K562 (cell line): ENCODE results near the gene CGB3. TPM values are rescaled to one million over a fixed set of nuclear protein-coding genes. Genes with fewer than 3 reads are reported as not detected.

Source experiments
- ATF1 ChIP-seq, 2 experiments: fragments of 450-650 bp in 1 of 2; IDR thresholded peaks; 2 replicates each; pipeline ENCODE4 v1.6.1; 2016; ENCODE audit warnings: missing compliant biosample characterization in 1 of 2, missing genetic modification characterization in 1 of 2
- CHD2 ChIP-seq: IDR thresholded peaks from 2 replicates; pipeline ENCODE4 v1.6.1; 2011; ENCODE audit warnings: low read depth, low read length
- EZH2 ChIP-seq: IDR thresholded peaks from 2 replicates; pipeline ENCODE4 v1.6.1; 2012; ENCODE audit warnings: low read depth, mild to moderate bottlenecking, inconsistent platforms, low read length, borderline replicate concordance
- FOXM1 ChIP-seq, 2 experiments: fragments of 450-650 bp in 1 of 2; sonication (generic) in 1 of 2; formaldehyde crosslinking in 1 of 2; IDR thresholded peaks; 2 replicates each; pipeline versions ENCODE4 v1.6.1 to v1.9.0; 2017 to 2022; ENCODE audit warnings: low read depth in 2 of 2, mild to moderate bottlenecking in 2 of 2, missing genetic modification reagents in 1 of 2, moderate library complexity in 1 of 2
- JUND ChIP-seq, 2 experiments: IDR thresholded peaks; 2 replicates in 1 of 2; 3 replicates in 1 of 2; pipeline ENCODE4 v1.6.1; 2011; ENCODE audit warnings: borderline replicate concordance in 2 of 2, low read depth in 2 of 2, low read length in 2 of 2, improper control_type of control experiment in 1 of 2, missing biosample characterization in 1 of 2, missing genetic modification characterization in 1 of 2, missing genetic modification reagents in 1 of 2
- L3MBTL2 ChIP-seq: fragments of 450-650 bp; IDR thresholded peaks from 2 replicates; pipeline ENCODE4 v1.6.1; 2016; ENCODE audit warnings: mild to moderate bottlenecking, moderate library complexity
- NFIC ChIP-seq: fragments of 450-650 bp; IDR thresholded peaks from 2 replicates; pipeline ENCODE4 v1.6.1; 2017; ENCODE audit warnings: mild to moderate bottlenecking, inconsistent platforms
- RBM25 ChIP-seq: fragments of 200-400 bp; formaldehyde crosslinking; IDR thresholded peaks from 2 replicates; pipeline ENCODE4 v1.6.1; 2018; ENCODE audit warnings: low read length, low read depth, moderate library complexity; ENCODE audit not compliant: severe bottlenecking
- RCOR1 ChIP-seq, 2 experiments: IDR thresholded peaks; 2 replicates each; pipeline ENCODE4 v1.6.1; 2012; ENCODE audit warnings: low read depth in 2 of 2, low read length in 2 of 2, borderline replicate concordance in 1 of 2, improper control_type of control experiment in 1 of 2
- SMARCB1 ChIP-seq: IDR thresholded peaks from 2 replicates; pipeline ENCODE4 v1.6.1; 2011; ENCODE audit warnings: improper control_type of control experiment, low read depth; ENCODE audit not compliant: insufficient read length
- ZC3H8 ChIP-seq: fragments of 450-650 bp; IDR thresholded peaks from 2 replicates; pipeline ENCODE4 v1.6.1; 2017
- ZSCAN32 ChIP-seq: fragments of 450-650 bp; formaldehyde crosslinking; IDR thresholded peaks from 2 replicates; pipeline ENCODE4 v1.4.0; 2020; ENCODE audit warnings: mild to moderate bottlenecking, moderate library complexity
- ZZZ3 ChIP-seq: fragments of 450-650 bp; IDR thresholded peaks from 2 replicates; pipeline ENCODE4 v1.6.1; 2016; ENCODE audit warnings: antibody characterized with exemption, mild to moderate bottlenecking, moderate library complexity
- polyA plus RNA-seq, 8 experiments: library from polyadenylated mRNA; depleted of rRNA in 4 of 8; stranded (reverse) in 5 of 8; unstranded in 3 of 8; fragments of >200 nt; fragmentation: Nextera tagmentation in 2 of 8; fragmentation: Illumina TruSeq in 1 of 8; extraction: Ambion mirVana in 2 of 8; extraction: Trizol in 1 of 8; gene quantifications; 2 replicates each; pipeline versions ENCODE4 v1.2.1 to v1.2.3, GENCODE V29; 2011 to 2014; ENCODE audit warnings: inconsistent platforms in 1 of 8, missing spikeins in 1 of 8
- total RNA-seq, 7 experiments: library from RNA; depleted of rRNA in 6 of 7; stranded (reverse); fragments of >200 nt in 6 of 7; fragmentation: Illumina TruSeq in 2 of 7; extraction: Trizol in 2 of 7; gene quantifications; 2 replicates each; pipeline versions ENCODE4 v1.2.1 to v1.2.3, GENCODE V29; 2011 to 2021; ENCODE audit warnings: low replicate concordance in 1 of 7
- TF ChIP-seq, protein P1 (sequence below): fragments of 450-650 bp; IDR thresholded peaks from 2 replicates; pipeline ENCODE4 v1.6.1; 2016; ENCODE audit warnings: missing biosample characterization, missing genetic modification characterization
- TF ChIP-seq, protein P2 (sequence below), 2 experiments: fragments of 150-350 bp in 1 of 2; IDR thresholded peaks; 2 replicates each; pipeline ENCODE4 v1.6.1; 2012 to 2016; ENCODE audit warnings: low read depth in 2 of 2, low read length in 2 of 2, mild to moderate bottlenecking in 1 of 2, moderate library complexity in 1 of 2
- TF ChIP-seq, protein P3 (sequence below): fragments of 200-800 bp; sonication (Bioruptor generic); IDR thresholded peaks from 2 replicates; pipeline ENCODE4 v1.6.1; 2017; ENCODE audit warnings: missing genetic modification characterization, missing compliant biosample characterization
- TF ChIP-seq, protein P4 (sequence below): IDR thresholded peaks from 2 replicates; pipeline ENCODE4 v1.6.1; 2011; ENCODE audit warnings: borderline replicate concordance, low read depth, mild to moderate bottlenecking, moderate library complexity, low read length; ENCODE audit not compliant: insufficient read depth, poor library complexity, severe bottlenecking

The CGB3 gene
- total and polyA plus RNA-seq, 9 of the 15 experiments (the other 6 are each of a cell fraction or from before 2014, with no cell fraction given): not detected

DNA sequence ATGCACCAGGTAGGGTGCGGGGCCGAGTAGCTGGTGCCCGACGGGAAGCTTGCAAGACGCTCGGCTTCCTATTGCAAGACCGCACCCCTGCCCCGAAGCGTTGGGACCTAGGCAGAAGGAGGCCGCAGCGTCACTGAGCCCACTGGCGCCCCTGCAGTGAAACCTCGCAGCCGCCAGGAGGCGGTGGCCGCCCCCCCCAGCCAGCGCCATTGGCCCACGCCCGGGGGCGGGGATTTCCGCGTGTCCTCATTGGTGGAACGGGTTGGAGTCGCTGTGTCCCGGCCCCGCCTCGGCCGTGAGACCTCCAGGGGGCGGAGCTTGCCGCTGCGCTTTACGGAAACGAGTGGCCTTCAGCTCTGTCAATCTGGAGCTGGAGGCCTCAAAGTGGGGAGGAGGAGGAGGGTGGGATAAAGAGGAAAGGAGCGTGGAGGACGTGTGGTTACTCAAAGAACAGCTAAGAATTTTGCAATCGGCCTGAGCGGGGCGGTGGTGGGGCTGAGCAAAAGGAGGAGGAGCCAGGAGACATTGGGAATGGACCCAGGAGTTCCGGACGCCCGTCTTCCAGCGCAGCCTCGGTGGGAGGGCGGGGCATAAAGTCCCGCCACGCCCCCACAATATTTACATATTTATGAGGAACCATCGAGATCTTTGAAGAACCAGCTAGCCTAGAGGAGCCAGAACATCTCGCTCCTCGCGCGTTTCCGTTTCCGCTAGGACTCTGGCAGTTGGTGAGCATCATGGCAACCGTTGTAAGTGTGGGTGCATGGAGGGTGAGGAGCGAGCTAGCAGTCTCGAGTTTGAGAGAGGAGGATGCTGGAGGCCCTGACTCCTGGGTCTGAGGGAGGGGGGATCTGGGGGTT, 30.7 kb downstream of the CGB3 start, which contains the start of the genes GYS1 and RUVBL2 (continued):
- no peak for TF ChIP-seq FOXM1 (IDR thresholded peaks at IDR 0.05; ENCODE audit: low read depth)
- TF ChIP-seq FOXM1 (CRISPR knock-in tag; IDR thresholded peaks at IDR 0.05; ENCODE audit: low read depth): 0 out of 2 replicates have a peak, but pooled peaks have one; percentile 41
- no peak for TF ChIP-seq SMARCB1
- 0 out of 2 replicates have a peak, but pooled peaks have one; percentile 52 for TF ChIP-seq ZC3H8
- TF ChIP-seq, protein P1, sequence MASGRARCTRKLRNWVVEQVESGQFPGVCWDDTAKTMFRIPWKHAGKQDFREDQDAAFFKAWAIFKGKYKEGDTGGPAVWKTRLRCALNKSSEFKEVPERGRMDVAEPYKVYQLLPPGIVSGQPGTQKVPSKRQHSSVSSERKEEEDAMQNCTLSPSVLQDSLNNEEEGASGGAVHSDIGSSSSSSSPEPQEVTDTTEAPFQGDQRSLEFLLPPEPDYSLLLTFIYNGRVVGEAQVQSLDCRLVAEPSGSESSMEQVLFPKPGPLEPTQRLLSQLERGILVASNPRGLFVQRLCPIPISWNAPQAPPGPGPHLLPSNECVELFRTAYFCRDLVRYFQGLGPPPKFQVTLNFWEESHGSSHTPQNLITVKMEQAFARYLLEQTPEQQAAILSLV: no peak
- TF ChIP-seq EZH2: no peak
- peak; percentile 28; the same call in 1 of the 2 replicates for TF ChIP-seq NFIC
- TF ChIP-seq RCOR1 (IDR thresholded peaks at IDR 0.05; ENCODE audit: borderline replicate concordance in 1 of 2, low read depth in 2 of 2, low read length in 2 of 2): peak in 1 of 2 experiments; percentile 47; a peak in 1 of 4 replicates
- no peak for TF ChIP-seq ZSCAN32 (CRISPR knock-in tag)
- TF ChIP-seq, protein P2, sequence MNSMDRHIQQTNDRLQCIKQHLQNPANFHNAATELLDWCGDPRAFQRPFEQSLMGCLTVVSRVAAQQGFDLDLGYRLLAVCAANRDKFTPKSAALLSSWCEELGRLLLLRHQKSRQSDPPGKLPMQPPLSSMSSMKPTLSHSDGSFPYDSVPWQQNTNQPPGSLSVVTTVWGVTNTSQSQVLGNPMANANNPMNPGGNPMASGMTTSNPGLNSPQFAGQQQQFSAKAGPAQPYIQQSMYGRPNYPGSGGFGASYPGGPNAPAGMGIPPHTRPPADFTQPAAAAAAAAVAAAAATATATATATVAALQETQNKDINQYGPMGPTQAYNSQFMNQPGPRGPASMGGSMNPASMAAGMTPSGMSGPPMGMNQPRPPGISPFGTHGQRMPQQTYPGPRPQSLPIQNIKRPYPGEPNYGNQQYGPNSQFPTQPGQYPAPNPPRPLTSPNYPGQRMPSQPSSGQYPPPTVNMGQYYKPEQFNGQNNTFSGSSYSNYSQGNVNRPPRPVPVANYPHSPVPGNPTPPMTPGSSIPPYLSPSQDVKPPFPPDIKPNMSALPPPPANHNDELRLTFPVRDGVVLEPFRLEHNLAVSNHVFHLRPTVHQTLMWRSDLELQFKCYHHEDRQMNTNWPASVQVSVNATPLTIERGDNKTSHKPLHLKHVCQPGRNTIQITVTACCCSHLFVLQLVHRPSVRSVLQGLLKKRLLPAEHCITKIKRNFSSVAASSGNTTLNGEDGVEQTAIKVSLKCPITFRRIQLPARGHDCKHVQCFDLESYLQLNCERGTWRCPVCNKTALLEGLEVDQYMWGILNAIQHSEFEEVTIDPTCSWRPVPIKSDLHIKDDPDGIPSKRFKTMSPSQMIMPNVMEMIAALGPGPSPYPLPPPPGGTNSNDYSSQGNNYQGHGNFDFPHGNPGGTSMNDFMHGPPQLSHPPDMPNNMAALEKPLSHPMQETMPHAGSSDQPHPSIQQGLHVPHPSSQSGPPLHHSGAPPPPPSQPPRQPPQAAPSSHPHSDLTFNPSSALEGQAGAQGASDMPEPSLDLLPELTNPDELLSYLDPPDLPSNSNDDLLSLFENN (IDR thresholded peaks at IDR 0.05; ENCODE audit: low read depth in 2 of 2, low read length in 2 of 2): peak in 1 of 2 experiments; percentile 48; a peak in 1 of 4 replicates
- TF ChIP-seq, protein P3, sequence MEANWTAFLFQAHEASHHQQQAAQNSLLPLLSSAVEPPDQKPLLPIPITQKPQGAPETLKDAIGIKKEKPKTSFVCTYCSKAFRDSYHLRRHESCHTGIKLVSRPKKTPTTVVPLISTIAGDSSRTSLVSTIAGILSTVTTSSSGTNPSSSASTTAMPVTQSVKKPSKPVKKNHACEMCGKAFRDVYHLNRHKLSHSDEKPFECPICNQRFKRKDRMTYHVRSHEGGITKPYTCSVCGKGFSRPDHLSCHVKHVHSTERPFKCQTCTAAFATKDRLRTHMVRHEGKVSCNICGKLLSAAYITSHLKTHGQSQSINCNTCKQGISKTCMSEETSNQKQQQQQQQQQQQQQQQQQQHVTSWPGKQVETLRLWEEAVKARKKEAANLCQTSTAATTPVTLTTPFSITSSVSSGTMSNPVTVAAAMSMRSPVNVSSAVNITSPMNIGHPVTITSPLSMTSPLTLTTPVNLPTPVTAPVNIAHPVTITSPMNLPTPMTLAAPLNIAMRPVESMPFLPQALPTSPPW (CRISPR knock-in tag): peak; percentile 95
- TF ChIP-seq RBM25: peak; percentile 99
- TF ChIP-seq ATF1 (CRISPR knock-in tag; IDR thresholded peaks at IDR 0.05): peak; percentile 51; the same call in 1 of the 2 replicates
- peak; percentile 92 for TF ChIP-seq ATF1 (tag; IDR thresholded peaks at IDR 0.05)
- TF ChIP-seq, protein P4, sequence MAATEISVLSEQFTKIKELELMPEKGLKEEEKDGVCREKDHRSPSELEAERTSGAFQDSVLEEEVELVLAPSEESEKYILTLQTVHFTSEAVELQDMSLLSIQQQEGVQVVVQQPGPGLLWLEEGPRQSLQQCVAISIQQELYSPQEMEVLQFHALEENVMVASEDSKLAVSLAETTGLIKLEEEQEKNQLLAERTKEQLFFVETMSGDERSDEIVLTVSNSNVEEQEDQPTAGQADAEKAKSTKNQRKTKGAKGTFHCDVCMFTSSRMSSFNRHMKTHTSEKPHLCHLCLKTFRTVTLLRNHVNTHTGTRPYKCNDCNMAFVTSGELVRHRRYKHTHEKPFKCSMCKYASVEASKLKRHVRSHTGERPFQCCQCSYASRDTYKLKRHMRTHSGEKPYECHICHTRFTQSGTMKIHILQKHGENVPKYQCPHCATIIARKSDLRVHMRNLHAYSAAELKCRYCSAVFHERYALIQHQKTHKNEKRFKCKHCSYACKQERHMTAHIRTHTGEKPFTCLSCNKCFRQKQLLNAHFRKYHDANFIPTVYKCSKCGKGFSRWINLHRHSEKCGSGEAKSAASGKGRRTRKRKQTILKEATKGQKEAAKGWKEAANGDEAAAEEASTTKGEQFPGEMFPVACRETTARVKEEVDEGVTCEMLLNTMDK: peak; percentile 44
- TF ChIP-seq ZZZ3: no peak
- peak; percentile 71 for TF ChIP-seq CHD2
- TF ChIP-seq L3MBTL2: peak; percentile 56
- peak; percentile 53 for TF ChIP-seq JUND (IDR thresholded peaks at IDR 0.05; ENCODE audit: borderline replicate concordance, low read depth, low read length)
- no peak; the same call in 2 of the 3 replicates for TF ChIP-seq JUND (tag; IDR thresholded peaks at IDR 0.05; ENCODE audit: borderline replicate concordance, low read depth, low read length)
